ENCODE data around the gene EVX1.

DNA sequence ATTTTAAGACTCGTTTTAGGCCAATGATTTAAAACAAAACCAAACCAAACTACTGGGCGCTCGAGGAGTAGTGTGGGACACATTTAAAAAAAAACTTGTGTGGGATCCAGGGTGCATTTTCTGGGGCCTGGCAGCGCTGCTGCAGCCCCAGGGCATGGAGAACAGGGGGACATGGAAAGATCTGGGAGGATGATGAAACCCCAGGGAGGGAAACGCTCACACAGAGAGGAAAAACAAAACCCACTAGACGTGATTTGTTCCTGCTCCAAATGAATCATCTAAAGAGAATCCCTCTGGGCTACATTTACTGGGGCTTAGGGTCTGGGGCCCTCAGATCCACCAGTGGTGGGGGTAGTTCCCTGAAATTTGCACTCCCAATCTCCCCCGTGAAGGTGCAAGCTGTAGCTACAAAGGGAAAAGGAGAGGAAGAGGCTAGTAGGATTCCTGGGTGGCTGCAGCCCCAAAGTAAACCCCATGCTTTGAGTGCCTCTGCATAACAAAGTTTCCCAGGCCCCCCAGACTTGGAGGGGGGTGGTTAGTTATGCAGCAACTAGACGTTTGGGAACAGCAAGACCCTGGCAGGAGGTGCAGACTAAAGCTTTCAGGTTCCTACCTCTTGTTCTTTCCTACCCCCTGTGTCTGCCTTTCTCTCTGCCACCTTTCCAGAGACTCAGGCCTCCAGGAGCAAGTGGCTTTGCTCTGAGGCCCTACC, 28.2 kb upstream of the EVX1 start:
- TF ChIP-seq CTCF (conservative IDR thresholded peaks at IDR 0.05; ENCODE audit: low read depth, low read length) (no peak), EZH2 (IDR thresholded peaks at IDR 0.05; ENCODE audit: low read length, unreplicated experiment) (no peak), EZH2phosphoT487 (IDR thresholded peaks at IDR 0.05; ENCODE audit: borderline replicate concordance, low read length) (no peak)

Data from PC-3 (cell line).